HL-60 (cell line): ENCODE measurements around the gene MESD.

ENCODE experiments used
- DNase-seq, 2 experiments: peaks; one replicate each; pipeline ENCODE4 v3.0.0-alpha.2; 2010 to 2020; ENCODE audit warnings: low read depth in 1 of 2, low spot score in 1 of 2
- H3K27ac ChIP-seq: fragments of 250-450 bp; sonication (Bioruptor Pico); replicated peaks from 2 replicates; pipeline ENCODE4 v1.5.1; 2020; ENCODE audit warnings: mild to moderate bottlenecking, moderate library complexity
- H3K27me3 ChIP-seq: fragments of 250-450 bp; sonication (Bioruptor Pico); 2 replicates; pipeline ENCODE4 v1.5.1; 2021; ENCODE audit warnings: mild to moderate bottlenecking, moderate library complexity; ENCODE audit not compliant: insufficient read depth, poor library complexity, severe bottlenecking
- H3K4me3 ChIP-seq: replicated peaks from 2 replicates; pipeline ENCODE4 v1.5.1; 2011; ENCODE audit warnings: mild to moderate bottlenecking, control low read depth, low read length; ENCODE audit not compliant: insufficient read depth
- CTCF ChIP-seq: IDR thresholded peaks from one replicate; pipeline ENCODE4 v1.5.1; 2011; ENCODE audit warnings: low read length, control low read depth, inconsistent platforms; ENCODE audit not compliant: insufficient read depth
- GABPA ChIP-seq: IDR thresholded peaks from 2 replicates; pipeline ENCODE4 v1.6.1; 2012; ENCODE audit warnings: low read depth
- POLR2AphosphoS5 ChIP-seq: IDR thresholded peaks from 2 replicates; pipeline ENCODE4 v1.6.1; 2012; ENCODE audit warnings: low read depth
- REST ChIP-seq: IDR thresholded peaks from 2 replicates; pipeline ENCODE4 v1.6.1; 2012; ENCODE audit warnings: low read depth; ENCODE audit not compliant: insufficient replicate concordance
- SPI1 ChIP-seq: IDR thresholded peaks from 2 replicates; pipeline ENCODE4 v1.6.1; 2012; ENCODE audit warnings: low read depth, mild to moderate bottlenecking, borderline replicate concordance

The MESD gene

GRCh38 chr15:80949756-80950155 lies 39.9 kb downstream of the MESD start:
- DNase-seq: no peak
- Histone ChIP-seq H3K27me3 (no peaks in the 10 kb centered on the region), H3K4me3 (no peak overlapping the region), H3K27ac (no peak overlapping the region)
- TF ChIP-seq REST (no peak), SPI1 (no peak), POLR2AphosphoS5 (no peak), CTCF (no peak), GABPA (no peak)

DNA sequence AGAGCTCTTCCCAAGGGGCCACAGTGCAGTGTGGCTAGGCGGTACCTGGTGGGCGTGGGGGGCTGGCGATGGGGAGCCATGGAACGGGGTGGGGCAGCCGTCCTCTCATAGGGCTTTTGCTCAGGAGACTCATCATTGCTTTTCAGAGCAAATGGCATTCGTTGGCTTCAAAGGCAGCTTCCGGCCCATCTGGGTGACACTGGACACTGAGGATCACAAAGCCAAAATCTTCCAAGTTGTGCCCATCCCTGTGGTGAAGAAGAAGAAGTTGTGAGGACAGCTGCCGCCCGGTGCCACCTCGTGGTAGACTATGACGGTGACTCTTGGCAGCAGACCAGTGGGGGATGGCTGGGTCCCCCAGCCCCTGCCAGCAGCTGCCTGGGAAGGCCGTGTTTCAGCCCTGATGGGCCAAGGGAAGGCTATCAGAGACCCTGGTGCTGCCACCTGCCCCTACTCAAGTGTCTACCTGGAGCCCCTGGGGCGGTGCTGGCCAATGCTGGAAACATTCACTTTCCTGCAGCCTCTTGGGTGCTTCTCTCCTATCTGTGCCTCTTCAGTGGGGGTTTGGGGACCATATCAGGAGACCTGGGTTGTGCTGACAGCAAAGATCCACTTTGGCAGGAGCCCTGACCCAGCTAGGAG lies 40.8 kb downstream of the MESD start:
- TF ChIP-seq REST: no peak
- TF ChIP-seq SPI1: no peak
- no peak for TF ChIP-seq CTCF
- Histone ChIP-seq H3K27ac (no peak overlapping the region), H3K4me3 (no peak overlapping the region), H3K27me3 (no peaks in the 10 kb centered on the region)
- no peak for DNase-seq

- Histone ChIP-seq H3K27me3 (no peaks in the 10 kb centered on the region), H3K27ac (no peak overlapping the region), H3K4me3 (no peak overlapping the region)
- no peak for DNase-seq
- no peak for TF ChIP-seq CTCF
Observed at GRCh38 chr15:80946576-80946975, 43.0 kb downstream of the MESD start.

GRCh38 chr15:80945605-80946004 lies 44.0 kb downstream of the MESD start:
- no peaks in the 10 kb centered on the region for H3K27me3 ChIP-seq
- H3K27ac ChIP-seq: no peak overlapping the region
- no peak for DNase-seq
- TF ChIP-seq POLR2AphosphoS5: no peak
- H3K4me3 ChIP-seq: no peak overlapping the region
